Activated naive CD8-positive, alpha-beta T cell treated with anti-CD3 and anti-CD28 coated beads, Interleukin-2, amount 50 U/mL, for 16 hours (primary cell): ENCODE measurements around the gene DCT.
"Not testable (repeated sequence)": the region's sequence is repeated elsewhere in the genome, so short reads cannot be mapped to it uniquely, and the experiment has no call there.

Experiments
- DNase-seq: peaks from one replicate; pipeline ENCODE4 v3.0.0-alpha.2; 2020; ENCODE audit warnings: low read depth, low spot score

Gene DCT

DNA sequence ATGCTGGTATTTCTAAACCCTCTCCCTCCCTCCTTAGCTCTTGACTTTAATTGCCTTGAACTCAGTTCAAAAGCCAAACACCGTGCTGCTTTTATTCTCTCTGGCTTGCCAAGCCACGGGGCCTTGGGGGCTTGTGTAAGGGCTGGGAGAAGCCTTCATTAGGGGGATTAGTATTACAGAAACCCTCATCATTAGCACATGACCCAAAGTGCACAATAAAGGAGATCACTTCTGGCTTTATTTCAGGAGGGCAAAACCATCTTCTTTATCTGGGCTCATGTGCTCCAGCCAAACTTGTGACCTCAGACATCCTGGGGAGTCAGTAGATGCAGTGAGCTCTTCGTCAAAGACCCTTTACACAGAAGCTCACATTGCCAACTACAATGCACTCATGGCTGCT is at the start of gene DCT:
TSS of gene DCT (minus strand) at position 67 of the 400 bp plus-strand sequence. CDS start 427 bp downstream, outside the sequence.
- DNase-seq, result no peak

- not testable (repeated sequence) for DNase-seq
These were observed 47.5 kb upstream of the DCT start for GRCh38 chr13:94526956-94527355.

DNA sequence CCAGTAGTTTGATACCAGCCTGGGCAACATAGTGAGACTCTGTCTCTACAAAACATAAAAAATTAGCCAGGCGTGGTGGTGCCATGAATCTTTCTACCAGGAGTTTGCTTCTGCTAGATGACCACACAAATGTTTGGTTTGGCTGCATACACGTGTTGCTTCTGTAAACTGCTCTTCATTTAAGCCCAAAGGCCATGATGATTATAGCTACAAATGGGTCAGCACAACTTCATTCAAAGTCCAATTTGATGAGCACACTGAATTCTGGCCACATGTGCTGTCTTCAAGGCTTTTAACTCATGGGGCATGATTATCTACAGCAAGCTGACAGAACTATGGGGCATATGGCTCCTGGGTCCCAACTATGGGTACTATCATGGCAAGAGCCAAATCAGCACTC is 46.3 kb upstream of the DCT start:
- no peak for DNase-seq

DNA sequence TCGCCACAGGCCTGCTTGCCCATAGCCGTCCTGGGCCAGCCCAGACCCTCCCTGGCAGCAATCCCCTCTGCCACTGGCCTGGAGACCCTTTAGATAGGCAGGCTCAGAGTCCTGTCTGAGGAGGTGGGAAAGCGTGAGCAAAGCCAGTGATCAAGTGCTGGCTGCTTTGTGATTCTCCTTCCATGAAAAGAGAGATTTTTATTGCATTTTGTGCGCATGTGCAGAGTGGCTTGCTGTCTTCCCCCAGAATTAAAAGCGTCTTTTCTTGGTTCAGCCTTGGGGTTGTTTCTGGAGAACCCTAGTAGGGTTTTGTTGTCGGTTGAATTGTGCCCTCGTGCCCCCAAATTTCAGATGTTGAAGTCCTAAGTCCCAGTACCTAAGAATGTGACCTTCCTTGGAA is 44.9 kb upstream of the DCT start:
- DNase-seq, result no peak

- DNase-seq, result no peak
These were observed 40.5 kb upstream of the DCT start for GRCh38 chr13:94520001-94520400.

DNA sequence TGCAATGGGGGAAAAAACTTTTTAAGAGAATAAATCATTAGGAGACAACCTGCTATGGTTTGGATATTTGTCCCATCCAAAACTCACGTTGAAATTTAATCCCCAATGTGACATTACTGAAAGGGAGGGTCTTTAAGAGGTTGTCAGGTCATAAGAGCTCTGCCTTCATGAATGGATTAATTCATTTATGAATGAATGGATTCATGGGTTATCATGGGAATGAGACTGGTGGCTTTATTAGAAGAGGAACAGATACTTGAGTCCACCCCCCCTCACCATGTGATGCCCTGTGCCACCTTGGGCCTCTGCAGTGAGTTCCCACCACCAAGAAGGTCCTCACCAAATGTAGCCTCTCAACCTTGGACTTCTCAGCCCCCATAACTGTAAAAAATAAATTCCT is 37.0 kb upstream of the DCT start:
- DNase-seq, result no peak

DNA sequence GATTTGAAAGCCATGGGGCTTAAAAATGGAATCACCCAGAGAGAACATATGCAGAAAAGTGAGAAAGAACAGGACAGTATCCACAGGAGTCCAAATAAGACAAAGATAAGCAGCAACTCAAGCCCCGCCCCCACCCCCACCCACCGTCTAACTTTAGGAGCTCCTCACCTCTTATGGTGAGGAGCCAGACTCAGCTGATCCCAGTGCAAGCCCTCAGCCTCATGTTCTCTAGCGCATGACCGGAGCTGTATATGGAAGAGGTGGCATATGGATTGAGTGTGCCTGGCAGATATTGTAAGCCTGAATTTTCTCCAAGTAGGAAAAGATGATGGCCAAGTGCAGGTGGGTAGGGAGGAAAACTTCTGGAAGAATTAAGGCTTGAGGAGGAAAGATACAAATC is 36.4 kb upstream of the DCT start:
- DNase-seq, result no peak

DNA sequence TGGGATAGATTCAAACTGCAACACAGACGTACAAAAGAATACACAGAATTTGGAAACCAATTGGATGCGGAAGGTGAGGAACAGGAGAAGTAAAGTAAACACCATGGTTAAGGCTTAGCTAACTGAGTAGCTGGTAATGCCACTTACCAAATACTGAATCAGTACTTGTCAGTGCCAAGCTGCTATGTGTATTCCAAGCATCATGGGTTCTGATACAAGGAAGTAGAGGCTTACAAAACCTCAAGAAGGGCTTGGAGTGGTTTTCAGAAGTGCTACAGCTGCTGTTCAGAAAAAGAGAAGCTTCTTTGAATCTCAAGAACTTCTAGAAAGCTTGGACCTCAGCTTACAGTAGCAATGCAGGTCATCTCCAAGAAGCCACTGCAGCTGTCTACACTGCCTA is 35.9 kb upstream of the DCT start:
- no peak for DNase-seq

- no peak for DNase-seq
These were observed 33.5 kb upstream of the DCT start for GRCh38 chr13:94513026-94513425.

DNA sequence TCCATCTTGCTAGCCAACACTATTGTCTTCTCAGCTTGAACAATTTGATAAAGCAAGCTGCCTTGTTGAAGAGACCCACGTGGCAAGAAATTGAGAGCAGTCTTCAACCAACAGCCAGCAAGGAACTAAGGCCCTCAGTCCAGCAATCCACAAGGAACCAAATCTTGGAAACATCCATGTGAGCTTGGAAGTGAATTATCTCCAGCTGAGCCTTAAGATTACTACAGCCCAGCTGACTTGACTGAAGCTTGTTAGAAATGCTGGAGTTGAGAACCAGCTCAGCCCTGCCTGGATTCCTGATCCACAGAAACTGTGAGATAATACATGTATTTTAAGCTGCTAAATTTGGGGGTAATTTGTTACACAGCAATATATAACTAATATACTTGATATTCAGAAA is 26.2 kb upstream of the DCT start:
- no peak for DNase-seq

DNA sequence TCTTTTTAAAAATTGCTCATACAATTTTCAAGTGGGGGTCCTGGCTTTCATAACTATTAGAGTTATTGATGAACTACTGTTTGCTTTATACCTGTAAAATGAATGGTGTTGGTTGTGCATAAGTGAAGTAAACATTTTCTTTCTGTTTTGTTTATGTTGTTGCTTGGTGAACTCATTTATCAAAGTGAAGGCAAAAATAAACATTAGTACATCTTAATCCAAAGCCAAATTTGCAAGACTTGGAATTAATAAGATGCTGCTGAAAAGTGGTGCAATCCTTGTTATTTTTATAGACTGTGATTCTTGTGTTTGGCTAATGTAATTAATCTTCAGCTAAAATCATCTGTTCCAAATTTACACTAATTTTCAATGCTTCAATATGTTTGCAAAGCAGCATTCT is 24.4 kb upstream of the DCT start:
- no peak for DNase-seq

- DNase-seq, result not testable (repeated sequence)
These were observed 19.3 kb upstream of the DCT start for GRCh38 chr13:94498831-94499230.

GRCh38 chr13:94495806-94496205 is 16.3 kb upstream of the DCT start:
- no peak for DNase-seq

DNA sequence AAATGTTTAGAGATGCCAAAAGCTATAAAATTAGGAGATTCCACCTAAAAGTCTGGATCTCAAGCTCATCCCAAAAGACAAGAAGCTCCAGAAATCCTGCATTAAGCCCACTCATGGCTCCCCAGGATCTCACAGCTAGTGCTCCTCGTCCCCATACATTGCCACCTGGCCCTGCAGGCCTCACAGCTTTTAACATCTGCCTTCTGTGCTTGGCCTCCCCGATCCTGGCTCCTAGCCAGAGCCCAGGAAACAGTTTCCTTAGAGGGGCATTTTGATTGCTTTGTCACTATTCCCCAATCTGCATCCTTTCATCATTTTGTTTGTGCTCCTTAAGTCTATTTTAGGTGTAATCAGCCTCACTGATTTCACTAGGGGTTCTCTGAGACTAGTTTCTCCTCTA is 14.5 kb upstream of the DCT start:
- DNase-seq, result no peak

- no peak for DNase-seq
These were observed 7.6 kb upstream of the DCT start for GRCh38 chr13:94487043-94487442.

GRCh38 chr13:94483970-94484369 is 4.5 kb upstream of the DCT start:
- DNase-seq, result no peak

DNA sequence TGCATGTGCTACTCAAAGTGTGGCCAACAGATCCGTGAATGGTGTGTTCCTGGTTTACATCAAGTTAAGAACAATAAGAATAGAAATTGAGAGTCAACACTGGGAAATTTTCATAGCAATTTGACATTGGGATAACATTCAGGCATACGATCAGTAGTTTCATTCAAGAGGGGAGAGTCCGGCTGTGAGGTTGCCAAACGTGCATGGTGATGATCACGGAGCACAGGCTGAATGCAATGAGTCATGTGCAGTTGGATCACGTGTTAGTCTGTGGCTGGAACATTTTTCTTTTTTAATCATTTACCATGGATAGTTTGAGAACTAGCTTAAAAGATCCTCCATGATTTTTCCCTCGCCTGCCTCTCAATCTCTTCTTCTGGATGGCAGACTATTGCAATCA is 2.5 kb upstream of the DCT start:
- DNase-seq, result no peak

DNA sequence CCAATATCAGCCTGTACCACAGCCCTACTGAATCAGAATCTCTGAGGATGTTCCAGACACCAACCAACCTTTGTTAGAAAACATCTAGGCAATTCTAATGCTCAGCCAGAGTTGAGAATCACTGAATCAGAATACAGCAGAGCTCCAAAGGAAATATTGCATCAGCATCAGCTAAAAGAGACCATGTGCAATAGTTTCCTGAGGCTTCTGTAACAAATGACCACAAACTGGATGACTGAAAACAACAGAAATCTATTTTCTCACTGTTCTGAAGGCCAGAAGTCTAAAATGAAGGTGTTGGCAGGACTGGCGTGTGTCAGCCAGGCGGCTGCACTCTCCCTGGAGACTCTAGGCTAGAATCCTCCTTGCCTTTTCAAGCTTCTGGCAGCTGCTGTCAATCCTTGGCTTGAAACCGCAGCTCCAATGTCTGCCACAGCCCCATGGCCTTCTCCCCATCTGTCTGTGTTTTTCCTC is 1.2 kb upstream of the DCT start:
- no peak for DNase-seq

- no peak for DNase-seq
These were observed 569 bp downstream of the DCT start for GRCh38 chr13:94478913-94479312.

- DNase-seq, result no peak
These were observed 9.4 kb downstream of the DCT start for GRCh38 chr13:94470126-94470525.

GRCh38 chr13:94464771-94465170 is 14.7 kb downstream of the DCT start:
- no peak for DNase-seq

- no peak for DNase-seq
These were observed 16.8 kb downstream of the DCT start for GRCh38 chr13:94462670-94463069.

- no peak for DNase-seq
These were observed 20.4 kb downstream of the DCT start for GRCh38 chr13:94459116-94459515.

GRCh38 chr13:94455414-94455813 is 24.1 kb downstream of the DCT start:
- DNase-seq, result no peak

DNA sequence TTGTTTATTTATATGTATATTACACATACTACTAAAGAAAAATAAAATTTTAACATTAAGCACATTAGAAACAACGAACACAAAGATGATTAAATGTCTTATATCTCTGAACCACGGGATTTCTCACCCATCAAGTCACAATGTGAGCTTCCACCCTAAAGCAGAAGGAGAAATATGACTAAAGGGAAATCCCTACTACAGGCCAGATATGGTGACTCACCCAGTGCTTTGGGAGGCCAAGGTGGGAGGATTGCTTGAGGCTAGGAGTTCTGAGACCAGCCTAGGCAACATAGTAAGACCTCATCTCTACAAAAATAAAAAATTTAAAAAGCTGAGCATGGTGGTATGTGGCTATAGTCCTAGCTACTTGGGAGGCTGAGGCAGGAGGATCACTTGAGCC is 24.6 kb downstream of the DCT start:
- no peak for DNase-seq
